ENCODE results near the gene ARHGAP31.

ARHGAP31 gene

GRCh38 chr3:119357190-119357589, 63.0 kb downstream of the ARHGAP31 start:
- TF ChIP-seq CTCF (IDR thresholded peaks at IDR 0.05; ENCODE audit: insufficient read depth, low read depth, low read length, missing control alignments), result no peak
- H3K4me3 ChIP-seq (ENCODE audit: low read depth, low read length), result no peak overlapping the region
- no peak for DNase-seq (ENCODE audit: low read depth)

- H3K4me3 ChIP-seq (ENCODE audit: low read depth, low read length), result no peak overlapping the region
- TF ChIP-seq CTCF (IDR thresholded peaks at IDR 0.05; ENCODE audit: insufficient read depth, low read depth, low read length, missing control alignments), result no peak
- DNase-seq (ENCODE audit: low read depth), result no peak
Measured at GRCh38 chr3:119359476-119360326, 65.5 kb downstream of the ARHGAP31 start.

GRCh38 chr3:119360736-119361462, 66.7 kb downstream of the ARHGAP31 start:
- H3K4me3 ChIP-seq (ENCODE audit: low read depth, low read length), result no peak overlapping the region

GRCh38 chr3:119362010-119362409, 67.8 kb downstream of the ARHGAP31 start:
- TF ChIP-seq CTCF (IDR thresholded peaks at IDR 0.05; ENCODE audit: insufficient read depth, low read depth, low read length, missing control alignments), result no peak
- no peak overlapping the region for H3K4me3 ChIP-seq (ENCODE audit: low read depth, low read length)
- no peak for DNase-seq (ENCODE audit: low read depth)

More at GRCh38 chr3:119360736-119361462, 66.7 kb downstream of the ARHGAP31 start:
- no peak for TF ChIP-seq CTCF (IDR thresholded peaks at IDR 0.05; ENCODE audit: insufficient read depth, low read depth, low read length, missing control alignments)
- no peak for DNase-seq (ENCODE audit: low read depth)

- TF ChIP-seq CTCF (IDR thresholded peaks at IDR 0.05; ENCODE audit: insufficient read depth, low read depth, low read length, missing control alignments), result no peak
- DNase-seq (ENCODE audit: low read depth), result no peak
- no peak overlapping the region for H3K4me3 ChIP-seq (ENCODE audit: low read depth, low read length)
Measured at GRCh38 chr3:119362940-119363725, 69.0 kb downstream of the ARHGAP31 start.

GRCh38 chr3:119364401-119364800, 70.2 kb downstream of the ARHGAP31 start:
- DNase-seq (ENCODE audit: low read depth), result no peak
- no peak overlapping the region for H3K4me3 ChIP-seq (ENCODE audit: low read depth, low read length)
- no peak for TF ChIP-seq CTCF (IDR thresholded peaks at IDR 0.05; ENCODE audit: insufficient read depth, low read depth, low read length, missing control alignments)
